Measurements from ENCODE around the gene TFR2.

The TFR2 gene

GRCh38 chr7:100641463-100641859 lies at the start of gene TFR2:
Gene TFR2, minus strand, starts transcription at chr7:100641552. Its CDS starts 43 bp downstream, at chr7:100641509.
- DNase-seq (ENCODE audit: low read depth) = no peak

DNA sequence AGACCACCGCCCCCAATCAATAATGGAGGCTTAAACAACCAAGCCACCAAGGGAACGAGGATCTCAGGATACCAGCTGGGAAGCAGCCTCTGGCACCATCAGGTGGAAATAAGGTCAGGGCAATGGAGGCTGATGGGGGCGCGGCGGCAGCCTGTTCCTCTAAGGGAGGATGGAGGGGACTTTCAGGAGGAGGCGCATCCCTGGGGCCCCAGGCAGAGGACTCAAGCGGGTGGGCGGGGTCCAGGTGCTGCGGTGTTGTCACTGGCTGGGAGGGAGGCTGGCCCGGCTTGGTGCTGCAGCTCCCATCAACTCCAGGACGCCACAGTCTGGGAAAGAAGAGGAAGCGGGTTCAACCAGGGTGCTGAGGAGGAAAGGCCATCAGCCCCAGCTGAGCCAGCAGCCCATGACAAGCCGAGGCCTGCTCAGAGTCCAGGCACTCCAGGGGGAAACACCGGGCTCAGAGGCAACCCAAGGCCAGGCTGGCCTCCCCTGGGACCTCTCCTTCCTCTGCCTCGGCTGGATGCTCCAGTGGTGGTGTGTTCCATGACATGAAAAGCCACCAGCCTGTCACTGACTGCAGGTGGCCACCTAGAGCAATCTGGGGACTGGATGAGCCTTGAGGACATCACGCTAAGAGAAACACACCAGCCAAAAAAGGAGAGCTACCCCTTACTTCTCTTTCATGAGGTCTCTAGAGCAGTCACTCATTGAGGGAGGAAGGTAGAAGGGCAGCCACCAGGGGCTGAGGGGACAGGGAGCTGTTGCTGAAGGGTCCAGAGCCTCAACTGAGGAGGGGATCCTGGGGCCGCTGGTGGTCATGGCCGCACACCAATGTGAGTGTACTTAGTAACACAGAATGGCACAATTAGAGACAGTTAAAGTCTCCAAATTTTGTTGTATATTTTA lies 48.1 kb upstream of the TFR2 start:
- no peak for DNase-seq (ENCODE audit: low read depth)

DNA sequence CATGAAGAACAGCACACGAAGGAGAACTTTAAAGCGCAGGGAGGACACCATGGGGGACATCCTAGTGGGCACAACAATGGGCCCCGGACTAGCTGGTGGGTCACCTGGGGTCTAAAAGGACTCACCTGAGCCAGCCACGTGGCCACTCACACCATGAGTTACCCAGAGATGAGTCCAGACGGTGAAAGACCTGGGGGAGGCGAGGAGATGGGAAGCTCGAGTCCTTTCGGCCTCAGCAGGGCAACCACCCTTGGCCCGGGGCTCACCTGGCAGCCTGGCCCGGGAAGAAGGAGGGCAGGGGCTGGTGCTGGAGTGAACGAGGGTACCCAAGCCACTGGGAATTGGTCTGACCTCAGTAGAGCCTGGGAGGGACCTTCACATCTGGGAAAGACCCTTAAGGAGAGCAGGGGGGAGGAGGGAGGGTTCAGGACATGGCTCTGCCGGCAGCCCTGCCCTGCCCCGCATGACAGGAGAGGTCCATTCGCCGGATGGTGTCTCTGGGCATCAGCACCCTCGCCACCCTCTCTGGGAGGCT lies 47.0 kb upstream of the TFR2 start:
- no peak for DNase-seq (ENCODE audit: low read depth)

DNA sequence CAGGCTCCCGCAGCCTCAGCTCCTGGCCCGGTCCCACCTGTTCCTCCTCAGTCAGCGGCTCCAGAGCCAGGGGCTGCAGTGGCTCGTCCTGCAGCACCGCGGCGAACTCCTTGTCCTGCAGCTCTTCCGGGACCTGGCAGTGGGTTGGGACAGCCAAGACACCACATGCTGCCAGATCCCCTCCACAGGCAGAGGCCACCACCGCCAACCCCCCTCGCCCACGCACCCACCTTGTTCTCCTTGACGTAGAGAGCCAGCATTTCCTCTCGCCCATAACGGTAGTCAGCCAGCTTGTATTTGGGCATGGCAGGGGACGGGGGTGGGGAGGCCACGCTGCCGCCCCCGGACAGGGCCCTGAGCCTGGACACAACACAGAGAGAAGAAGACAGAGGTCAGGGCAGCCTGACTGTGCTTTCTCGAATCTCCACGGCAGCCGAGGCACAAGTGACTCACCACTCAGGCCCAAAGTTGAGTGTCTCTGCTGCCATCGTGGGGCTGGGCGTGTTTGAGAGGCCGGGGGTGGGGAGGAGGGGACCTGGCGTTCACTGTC lies 46.5 kb upstream of the TFR2 start:
- DNase-seq (ENCODE audit: low read depth) = no peak

GRCh38 chr7:100687261-100687660 lies 45.9 kb upstream of the TFR2 start:
- DNase-seq (ENCODE audit: low read depth) = no peak

- DNase-seq (ENCODE audit: low read depth) = no peak
These were observed 45.5 kb upstream of the TFR2 start for GRCh38 chr7:100686822-100687211.

GRCh38 chr7:100686201-100686821 lies 45.0 kb upstream of the TFR2 start:
- DNase-seq (ENCODE audit: low read depth) = no peak

DNA sequence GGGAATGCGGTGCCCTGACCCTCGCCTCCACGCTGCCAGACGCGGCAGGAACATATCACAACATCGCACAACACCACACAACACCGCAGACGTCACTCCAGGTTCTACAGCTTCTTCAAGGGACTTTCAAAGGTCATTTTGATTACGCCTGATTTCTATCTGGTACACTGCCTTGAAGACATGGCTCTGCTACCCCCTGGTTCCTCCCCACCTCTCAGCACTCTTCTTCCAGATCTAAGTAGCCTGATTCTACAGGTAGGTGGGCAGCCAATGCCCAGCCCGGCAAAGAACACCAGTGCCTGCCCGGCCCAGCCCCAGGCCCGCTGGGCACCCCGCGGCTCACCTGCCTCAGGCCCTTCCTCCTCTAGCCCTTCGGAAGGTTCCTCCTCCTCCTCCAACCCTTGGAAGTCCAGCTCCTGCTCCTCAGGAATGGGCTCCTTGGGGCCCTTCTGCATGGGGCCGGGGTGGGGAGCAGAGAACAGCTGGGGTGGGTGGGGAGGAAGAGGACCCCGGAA lies 44.3 kb upstream of the TFR2 start:
- no peak for DNase-seq (ENCODE audit: low read depth)

DNA sequence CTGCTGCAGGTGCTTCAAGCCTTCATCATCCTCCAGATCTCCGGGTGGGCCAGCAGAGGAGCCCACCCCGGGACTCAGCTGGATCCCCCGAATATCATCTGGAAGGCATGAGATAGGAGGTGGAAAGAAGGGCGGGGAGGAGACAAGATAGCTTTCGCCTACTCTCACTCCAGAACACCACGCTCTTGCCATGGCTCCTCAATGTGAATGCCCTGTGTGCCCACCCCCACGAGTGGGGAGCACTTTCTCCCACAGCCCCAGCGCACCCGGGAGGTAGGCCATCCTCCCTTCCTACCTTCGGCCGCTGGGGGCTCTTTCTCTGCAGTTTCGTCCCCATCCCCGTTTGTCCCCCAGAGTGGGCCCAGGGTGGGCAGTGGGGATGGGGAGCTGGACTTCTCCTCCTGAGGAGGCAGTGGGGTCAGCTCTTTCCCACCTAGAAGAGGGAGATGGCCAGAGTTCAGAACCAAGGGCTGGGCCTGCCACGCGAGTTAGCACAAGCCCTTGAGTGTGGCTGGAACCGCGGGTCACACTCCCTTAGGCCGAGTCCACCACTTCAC lies 43.8 kb upstream of the TFR2 start:
- no peak for DNase-seq (ENCODE audit: low read depth)

- no peak for DNase-seq (ENCODE audit: low read depth)
These were observed 43.2 kb upstream of the TFR2 start for GRCh38 chr7:100684534-100685042.

GRCh38 chr7:100683659-100684533 lies 42.5 kb upstream of the TFR2 start:
- no peak for DNase-seq (ENCODE audit: low read depth)

DNA sequence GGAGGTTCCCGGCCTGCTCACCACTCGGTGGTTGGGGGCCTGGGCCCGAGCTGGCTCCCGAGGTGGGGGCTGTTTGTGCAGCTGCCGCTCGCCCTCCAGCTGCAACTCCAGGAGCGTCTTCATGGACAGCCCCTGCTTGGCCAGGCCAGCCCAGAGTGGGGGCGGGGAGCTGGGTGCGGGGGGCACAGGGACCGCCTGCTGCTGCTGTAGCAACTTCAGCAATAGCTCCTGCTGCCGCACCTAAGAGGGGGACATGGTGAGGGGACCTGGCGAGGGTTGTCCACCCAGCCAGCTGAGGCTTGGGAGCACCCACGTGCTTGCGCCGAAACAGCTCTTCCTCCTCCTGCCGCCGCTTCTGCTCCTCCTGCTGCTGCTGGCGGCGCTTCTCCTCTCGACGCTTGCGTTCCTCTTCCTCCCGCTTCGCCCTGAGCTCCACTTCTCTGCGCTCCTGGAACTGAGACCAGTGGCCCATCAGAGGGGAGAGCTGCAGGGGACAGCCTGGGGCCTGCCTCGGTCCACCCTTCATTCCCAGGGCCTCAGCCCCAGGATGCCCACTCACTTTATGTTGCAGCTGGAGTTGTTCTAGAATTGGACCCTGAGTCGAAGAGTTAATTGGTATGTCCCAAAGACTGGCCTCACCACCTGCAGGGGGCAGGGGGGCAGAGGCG lies 41.8 kb upstream of the TFR2 start:
- no peak for DNase-seq (ENCODE audit: low read depth)

- DNase-seq (ENCODE audit: low read depth) = no peak
These were observed 40.9 kb upstream of the TFR2 start for GRCh38 chr7:100682228-100682741.

- no peak for DNase-seq (ENCODE audit: low read depth)
These were observed 40.3 kb upstream of the TFR2 start for GRCh38 chr7:100681491-100682227.

DNA sequence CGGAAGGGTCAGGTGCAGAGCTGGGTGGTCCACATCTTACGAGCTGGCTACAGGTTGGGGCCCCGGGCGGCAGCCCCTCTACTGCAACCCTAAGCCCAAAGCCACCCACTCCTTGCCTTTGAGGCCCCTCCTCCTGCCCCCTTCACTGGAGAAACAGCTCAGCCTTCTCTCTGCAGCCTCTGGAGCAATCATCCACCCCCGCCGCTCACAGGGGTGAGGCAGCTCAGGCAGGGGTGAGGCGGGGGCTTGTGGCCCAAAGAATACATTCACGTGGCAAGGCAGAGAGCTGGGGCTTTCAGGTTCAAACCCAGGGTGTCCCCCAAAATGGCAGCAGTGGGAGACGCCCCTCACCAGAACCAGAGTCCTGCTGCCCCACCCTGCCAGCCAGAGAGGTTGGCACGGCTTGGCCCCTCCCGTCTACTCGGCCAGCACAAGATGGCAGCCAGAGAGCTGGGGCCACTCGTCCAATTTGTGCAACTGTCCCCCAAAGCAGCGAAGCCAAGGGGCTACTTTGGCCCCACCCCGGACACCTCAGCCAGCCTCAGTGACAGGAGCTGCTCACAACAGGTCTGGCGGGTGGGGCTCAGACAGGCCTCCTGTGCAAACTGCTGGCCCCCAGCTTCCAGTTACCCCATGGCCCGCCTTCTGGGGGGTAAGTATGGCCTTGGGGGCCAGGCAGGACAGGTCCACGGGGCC lies 39.4 kb upstream of the TFR2 start:
- no peak for DNase-seq (ENCODE audit: low read depth)

DNA sequence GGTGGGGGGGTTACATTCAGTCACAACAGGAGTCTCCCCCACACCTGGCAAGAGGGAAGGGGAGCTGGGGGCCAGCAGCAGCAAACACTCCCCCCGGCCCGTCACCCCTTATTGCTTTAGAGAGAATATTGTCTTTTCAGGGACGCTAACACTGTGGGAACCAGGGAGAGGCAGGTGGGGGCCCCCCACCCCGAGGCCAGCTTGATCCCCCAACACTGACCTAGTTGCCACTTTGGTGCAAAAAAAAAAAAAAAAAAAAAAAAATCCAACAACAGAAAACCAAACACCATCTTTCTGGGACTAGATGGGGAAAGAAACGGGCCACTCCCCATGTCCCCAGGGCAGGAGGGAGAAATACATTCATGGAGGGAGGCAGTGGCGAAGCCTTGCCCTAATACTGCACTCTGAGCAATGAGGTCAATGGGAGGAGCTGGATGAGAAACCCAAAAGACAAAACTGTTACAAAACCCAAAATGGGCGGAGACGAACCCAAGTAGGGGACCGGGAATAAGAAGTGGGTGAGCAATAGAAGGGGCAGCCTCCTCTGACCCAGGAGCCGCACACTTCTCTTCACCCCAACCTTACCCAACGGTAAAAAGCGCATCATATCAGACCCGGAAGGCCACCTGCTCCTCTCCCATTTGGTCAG lies 38.7 kb upstream of the TFR2 start:
- no peak for DNase-seq (ENCODE audit: low read depth)

DNA sequence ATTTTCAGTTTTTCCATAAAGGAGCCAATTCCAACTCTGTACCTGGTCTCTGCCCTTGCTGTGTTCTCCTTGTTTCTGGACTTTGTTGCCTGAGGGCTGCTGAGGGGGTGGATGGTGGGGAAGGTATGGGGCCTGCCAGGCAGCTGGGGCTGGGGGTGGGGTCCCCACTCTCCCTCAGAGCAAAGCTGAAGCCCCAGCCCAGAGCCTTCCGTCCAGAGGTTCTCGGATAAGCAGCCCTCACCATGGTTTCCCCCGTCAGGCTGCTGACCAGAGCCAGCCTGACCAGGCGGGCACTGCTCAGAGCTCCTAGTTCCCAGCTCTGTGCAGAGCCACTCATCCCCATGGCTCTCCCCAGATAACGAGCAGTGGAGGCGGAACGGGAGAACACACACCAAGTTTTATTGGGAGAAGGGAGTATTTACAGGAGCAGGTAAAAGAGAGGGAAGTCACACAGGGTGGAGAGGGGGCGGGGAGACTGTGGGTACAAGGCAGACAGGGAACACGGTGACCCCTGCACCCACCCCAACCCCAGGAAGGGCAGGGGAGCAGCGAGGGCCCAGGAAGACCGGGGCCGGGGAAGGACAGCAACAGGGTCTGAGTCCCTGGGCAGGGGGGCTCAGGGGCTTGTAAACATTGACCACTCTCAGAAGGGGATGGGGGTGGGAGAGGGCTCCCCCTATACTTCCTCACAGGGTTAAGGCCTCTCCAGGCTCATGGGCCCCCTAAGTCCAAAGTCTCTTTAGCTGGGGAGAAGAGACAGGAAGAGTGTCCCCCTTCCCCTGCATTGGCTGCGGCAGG lies 38.0 kb upstream of the TFR2 start:
- DNase-seq (ENCODE audit: low read depth) = no peak

Data from GM04504 (cell line).